HepG2 (cell line): Measurements from ENCODE around the gene BCAS3. TPM values are rescaled to one million over a fixed set of nuclear protein-coding genes. Genes with fewer than 3 reads are reported as not detected.

Experiments
- ATAC-seq: fragments of 200-7000 bp; cut with Tn5 transposase; 3 replicates; pipeline ENCODE4 v1.9.1; 2020; ENCODE audit warnings: mild to moderate bottlenecking, moderate library complexity
- BruUV-seq: library from RNA; stranded (reverse); fragments of 400-500 nt; replicated peaks from 2 replicates; lab custom pipeline; 2021; lab: Mats Ljungman, UMichigan
- CTCF ChIA-PET: fragments of 300-600 bp; formaldehyde crosslinking; extraction: SDS; loops from one replicate; lab custom pipeline; 2021; ENCODE audit warnings: low total read pairs, inconsistent platforms, low intra/inter-chr PET ratio; lab: Yijun Ruan, JAX
- POLR2A ChIA-PET: fragments of 350-600 bp; sonication (Branson Sonifier 250); formaldehyde crosslinking; loops from one replicate; lab custom pipeline; 2020; ENCODE audit warnings: antibody characterized with exemption, inconsistent platforms; lab: Yijun Ruan, JAX
- DNase-seq: peaks from one replicate; pipeline ENCODE4 v3.0.0-alpha.2; 2015; ENCODE audit warnings: low spot score
- FAIRE-seq: peaks from 3 replicates; lab custom pipeline; 2011; peaks lifted over from hg19 to GRCh38; lab: Jason Lieb, UNC
- H2AFZ ChIP-seq: one replicate; pipeline ENCODE4 v1.6.1; 2011; ENCODE audit warnings: low read length, inconsistent platforms
- H3K27ac ChIP-seq: fragments of 300-600 bp; 3 replicates; pipeline ENCODE4 v1.8.0; 2011; ENCODE audit warnings: mixed run types, mild to moderate bottlenecking, mixed read lengths, low read length, inconsistent platforms; ENCODE audit not compliant: insufficient read depth; ENCODE audit errors: extremely low read length
- H3K27me3 ChIP-seq, 2 experiments: fragments of 200-600 bp in 1 of 2; 2 replicates in 1 of 2; 3 replicates in 1 of 2; pipeline versions ENCODE4 v1.6.0 to v1.8.0; 2011; ENCODE audit warnings: low read length in 2 of 2, mild to moderate bottlenecking in 2 of 2, moderate library complexity in 2 of 2, inconsistent platforms in 1 of 2; ENCODE audit not compliant: insufficient read depth in 2 of 2, control insufficient read depth in 1 of 2
- H3K36me3 ChIP-seq, 2 experiments: fragments of 200-600 bp in 1 of 2; replicated peaks in 1 of 2; 2 replicates in 1 of 2; 3 replicates in 1 of 2; pipeline versions ENCODE4 v1.5.1 to v1.8.0; 2011; ENCODE audit warnings: low read length in 2 of 2, inconsistent platforms in 1 of 2; ENCODE audit not compliant: insufficient read depth in 2 of 2, control insufficient read depth in 1 of 2
- H3K4me1 ChIP-seq: 2 replicates; pipeline ENCODE4 v1.5.1; 2012; ENCODE audit warnings: low read length, inconsistent platforms; ENCODE audit not compliant: insufficient read depth
- H3K4me2 ChIP-seq: 2 replicates; pipeline ENCODE4 v1.6.0; 2011; ENCODE audit warnings: low read depth, low read length, inconsistent platforms
- H3K4me3 ChIP-seq, 3 experiments: fragments of 200-600 bp in 1 of 3; sonication (generic), shearing (Covaris generic) in 1 of 3; replicated peaks in 1 of 3; 2 replicates each; pipeline ENCODE4 v1.5.1; 2011 to 2016; ENCODE audit warnings: low read length in 3 of 3, inconsistent platforms in 2 of 3, low read depth in 2 of 3, mild to moderate bottlenecking in 2 of 3, control low read depth in 1 of 3, mixed read lengths in 1 of 3; ENCODE audit not compliant: insufficient read depth in 1 of 3
- H3K79me2 ChIP-seq: one replicate; pipeline ENCODE4 v1.6.1; 2011; ENCODE audit warnings: low read length, inconsistent platforms; ENCODE audit not compliant: insufficient read depth
- H3K9ac ChIP-seq: 2 replicates; pipeline ENCODE4 v1.6.0; 2011; ENCODE audit warnings: mild to moderate bottlenecking, low read depth, low read length, inconsistent platforms; ENCODE audit not compliant: insufficient read depth
- H3K9me3 ChIP-seq: 2 replicates; pipeline ENCODE4 v1.5.1; 2012; ENCODE audit warnings: mild to moderate bottlenecking, low read length
- H4K20me1 ChIP-seq: 2 replicates; pipeline ENCODE4 v1.6.0; 2011; ENCODE audit warnings: inconsistent platforms, mild to moderate bottlenecking, low read length, moderate library complexity; ENCODE audit not compliant: insufficient read depth
- ASH2L ChIP-seq: fragments of 300-600, 200-600 bp; sonication (generic); IDR thresholded peaks from 2 replicates; pipeline ENCODE4 v1.7.0; 2017; ENCODE audit warnings: low read depth, mild to moderate bottlenecking, moderate library complexity, mixed read lengths, low read length; ENCODE audit not compliant: insufficient read length
- DR1 ChIP-seq: sonication (generic); formaldehyde crosslinking; IDR thresholded peaks from 2 replicates; pipeline ENCODE4 v1.8.0; 2021; ENCODE audit warnings: mild to moderate bottlenecking, missing genetic modification reagents, inconsistent platforms
- HMG20A ChIP-seq: IDR thresholded peaks from 2 replicates; pipeline ENCODE4 v1.6.1; 2016; ENCODE audit warnings: borderline replicate concordance
- NPAS2 ChIP-seq: sonication (generic); formaldehyde crosslinking; IDR thresholded peaks from 2 replicates; pipeline ENCODE4 v1.8.0; 2022; ENCODE audit warnings: mild to moderate bottlenecking, missing genetic modification reagents, borderline replicate concordance
- PRPF4 ChIP-seq: fragments of 200-400 bp; formaldehyde crosslinking; IDR thresholded peaks from 2 replicates; pipeline ENCODE4 v1.6.1; 2016; ENCODE audit warnings: low read length, low read depth; ENCODE audit not compliant: poor library complexity, severe bottlenecking
- RFXAP ChIP-seq: sonication (generic); formaldehyde crosslinking; IDR thresholded peaks from 2 replicates; pipeline ENCODE4 v1.4.0; 2020; ENCODE audit warnings: missing genetic modification reagents, borderline replicate concordance
- RORA ChIP-seq: sonication (generic); formaldehyde crosslinking; IDR thresholded peaks from 2 replicates; pipeline ENCODE4 v1.5.0; 2020; ENCODE audit warnings: mild to moderate bottlenecking, missing genetic modification reagents, moderate library complexity
- ZFP1 ChIP-seq: IDR thresholded peaks from 2 replicates; pipeline ENCODE4 v1.6.1; 2016
- ZIK1 ChIP-seq: sonication (generic); formaldehyde crosslinking; IDR thresholded peaks from 2 replicates; pipeline ENCODE4 v1.5.0; 2020; ENCODE audit warnings: mild to moderate bottlenecking, low read depth, missing genetic modification reagents, borderline replicate concordance
- ZMAT3 ChIP-seq: sonication (generic); formaldehyde crosslinking; conservative IDR thresholded peaks from 2 replicates; pipeline ENCODE4 v1.7.0; 2021; ENCODE audit warnings: missing genetic modification reagents
- ZNF616 ChIP-seq: sonication (generic); formaldehyde crosslinking; IDR thresholded peaks from 2 replicates; pipeline ENCODE4 v1.5.0; 2020; ENCODE audit warnings: low read depth, mild to moderate bottlenecking, missing genetic modification reagents
- ZNF629 ChIP-seq: sonication (generic); formaldehyde crosslinking; conservative IDR thresholded peaks from 2 replicates; pipeline ENCODE4 v1.5.0; 2020; ENCODE audit warnings: missing genetic modification reagents
- ZSCAN22 ChIP-seq: sonication (generic); formaldehyde crosslinking; IDR thresholded peaks from 2 replicates; pipeline ENCODE4 v1.4.0; 2020; ENCODE audit warnings: mild to moderate bottlenecking, missing genetic modification reagents
- WGBS: methylation state at CpG from one replicate; pipeline ENCODE4 v1.1.6; 2017; ENCODE audit warnings: low lambda C conversion rate; 5-methylcytosine and 5-hydroxymethylcytosine counted together
- in situ Hi-C: cut with HindIII; loops from 2 replicates; pipeline ENCODE4 v1.10.0; 2017; ENCODE audit warnings: low pct_unique_long_range_greater_than_20kb; ENCODE audit not compliant: extremely low pct_ligation_motif_present
- intact Hi-C: fragments of 100-400 bp; cut with micrococcal nuclease; formaldehyde crosslinking; loops from one replicate; pipeline ENCODE4 v1.10.0; 2022; ENCODE audit not compliant: unreplicated experiment
- polyA plus RNA-seq, 8 experiments: library from polyadenylated mRNA; depleted of rRNA in 3 of 8; stranded (reverse) in 7 of 8; unstranded in 1 of 8; fragments of >200 nt; fragmentation: Illumina TruSeq in 4 of 8; extraction: Trizol in 4 of 8; gene quantifications; 2 replicates each; pipeline versions ENCODE4 v1.2.1 to v1.2.3, GENCODE V29; 2011 to 2016; ENCODE audit warnings: low read depth in 4 of 8, missing spikeins in 1 of 8, mixed read lengths in 1 of 8; ENCODE audit not compliant: insufficient read depth in 1 of 8
- total RNA-seq, 5 experiments: library from RNA; depleted of rRNA; stranded (reverse); fragments of >200 nt; fragmentation: Illumina TruSeq; extraction: Trizol; gene quantifications; 2 replicates each; pipeline ENCODE4 v1.2.3, GENCODE V29; 2016; ENCODE audit warnings: low read depth in 1 of 5
- TF ChIP-seq, protein P1 (sequence below): sonication (generic); formaldehyde crosslinking; IDR thresholded peaks from 2 replicates; pipeline ENCODE4 v1.4.0; 2020; ENCODE audit warnings: missing genetic modification reagents
- TF ChIP-seq, protein P2 (sequence below): sonication (generic); formaldehyde crosslinking; IDR thresholded peaks from 2 replicates; pipeline ENCODE4 v1.4.0; 2020; ENCODE audit warnings: missing genetic modification reagents

Gene BCAS3
- total and polyA plus RNA-seq, 2 of the 13 experiments (the other 11 are each of a cell fraction or from before 2014, with no cell fraction given) = 10.7 to 11.2 TPM

- no TSS peak for BruUV-seq
- Histone ChIP-seq H3K4me3 (no peak overlapping the region), H3K27me3 (no peaks in the 10 kb centered on the region), H4K20me1 (no peaks in the 10 kb centered on the region), H3K9ac (no peak overlapping the region), H3K79me2 (no peaks in the 10 kb centered on the region), H3K4me2 (no peak overlapping the region), H3K27ac (no peak overlapping the region), H3K4me1 (peaks cover 27% of the 10 kb centered on the region), H2AFZ (no peak overlapping the region), H3K9me3 (no peaks in the 10 kb centered on the region), H3K36me3 (no peaks in the 10 kb centered on the region)
- in situ Hi-C loops = no loop called here
- DNase-seq (no peak), ATAC-seq (no peak), FAIRE-seq (no peak)
- intact Hi-C loops = no loop called here
- 52% methylated on average over 2 of the region's 2 CpGs for WGBS
- TF ChIP-seq ZIK1 (CRISPR knock-in tag) (no peak), RORA (CRISPR knock-in tag) (no peak), ZMAT3 (CRISPR knock-in tag) (no peak), DR1 (no peak), ZFP1 (CRISPR knock-in tag) (no peak), RFXAP (CRISPR knock-in tag) (no peak), ZNF616 (CRISPR knock-in tag) (no peak), NPAS2 (CRISPR knock-in tag) (no peak), ASH2L (no peak), HMG20A (CRISPR knock-in tag) (no peak), ZSCAN22 (CRISPR knock-in tag) (no peak), PRPF4 (no peak), ZNF629 (CRISPR knock-in tag) (no peak)
- TF ChIP-seq, protein P1, sequence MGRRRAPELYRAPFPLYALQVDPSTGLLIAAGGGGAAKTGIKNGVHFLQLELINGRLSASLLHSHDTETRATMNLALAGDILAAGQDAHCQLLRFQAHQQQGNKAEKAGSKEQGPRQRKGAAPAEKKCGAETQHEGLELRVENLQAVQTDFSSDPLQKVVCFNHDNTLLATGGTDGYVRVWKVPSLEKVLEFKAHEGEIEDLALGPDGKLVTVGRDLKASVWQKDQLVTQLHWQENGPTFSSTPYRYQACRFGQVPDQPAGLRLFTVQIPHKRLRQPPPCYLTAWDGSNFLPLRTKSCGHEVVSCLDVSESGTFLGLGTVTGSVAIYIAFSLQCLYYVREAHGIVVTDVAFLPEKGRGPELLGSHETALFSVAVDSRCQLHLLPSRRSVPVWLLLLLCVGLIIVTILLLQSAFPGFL (CRISPR knock-in tag) = no peak
- TF ChIP-seq, protein P2, sequence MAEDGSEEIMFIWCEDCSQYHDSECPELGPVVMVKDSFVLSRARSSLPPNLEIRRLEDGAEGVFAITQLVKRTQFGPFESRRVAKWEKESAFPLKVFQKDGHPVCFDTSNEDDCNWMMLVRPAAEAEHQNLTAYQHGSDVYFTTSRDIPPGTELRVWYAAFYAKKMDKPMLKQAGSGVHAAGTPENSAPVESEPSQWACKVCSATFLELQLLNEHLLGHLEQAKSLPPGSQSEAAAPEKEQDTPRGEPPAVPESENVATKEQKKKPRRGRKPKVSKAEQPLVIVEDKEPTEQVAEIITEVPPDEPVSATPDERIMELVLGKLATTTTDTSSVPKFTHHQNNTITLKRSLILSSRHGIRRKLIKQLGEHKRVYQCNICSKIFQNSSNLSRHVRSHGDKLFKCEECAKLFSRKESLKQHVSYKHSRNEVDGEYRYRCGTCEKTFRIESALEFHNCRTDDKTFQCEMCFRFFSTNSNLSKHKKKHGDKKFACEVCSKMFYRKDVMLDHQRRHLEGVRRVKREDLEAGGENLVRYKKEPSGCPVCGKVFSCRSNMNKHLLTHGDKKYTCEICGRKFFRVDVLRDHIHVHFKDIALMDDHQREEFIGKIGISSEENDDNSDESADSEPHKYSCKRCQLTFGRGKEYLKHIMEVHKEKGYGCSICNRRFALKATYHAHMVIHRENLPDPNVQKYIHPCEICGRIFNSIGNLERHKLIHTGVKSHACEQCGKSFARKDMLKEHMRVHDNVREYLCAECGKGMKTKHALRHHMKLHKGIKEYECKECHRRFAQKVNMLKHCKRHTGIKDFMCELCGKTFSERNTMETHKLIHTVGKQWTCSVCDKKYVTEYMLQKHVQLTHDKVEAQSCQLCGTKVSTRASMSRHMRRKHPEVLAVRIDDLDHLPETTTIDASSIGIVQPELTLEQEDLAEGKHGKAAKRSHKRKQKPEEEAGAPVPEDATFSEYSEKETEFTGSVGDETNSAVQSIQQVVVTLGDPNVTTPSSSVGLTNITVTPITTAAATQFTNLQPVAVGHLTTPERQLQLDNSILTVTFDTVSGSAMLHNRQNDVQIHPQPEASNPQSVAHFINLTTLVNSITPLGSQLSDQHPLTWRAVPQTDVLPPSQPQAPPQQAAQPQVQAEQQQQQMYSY (CRISPR knock-in tag) = no peak
- POLR2A ChIA-PET = no interaction called here
- CTCF ChIA-PET = no interaction called here
Measured at GRCh38 chr17:61239327-61239726, 561.7 kb downstream of the BCAS3 start.
